Ascending aorta (tissue), 2 donors: ENCODE data around the gene NUP153. TPM values are rescaled to one million over a fixed set of nuclear protein-coding genes. Genes with fewer than 3 reads are reported as not detected.
"Not testable (repeated sequence)": the region's sequence is repeated elsewhere in the genome, so short reads cannot be mapped to it uniquely, and the experiment has no call there.

Source experiments
- DNase-seq, 2 donors: peaks; one replicate each; pipeline ENCODE4 v3.0.0-alpha.2; 2019; ENCODE audit warnings: low spot score in 2 of 2
- H3K27ac ChIP-seq, 2 donors: fragments of 200-600 bp; sonication (generic); one replicate each; pipeline ENCODE4 v1.5.1; 2016 to 2017; ENCODE audit warnings: mild to moderate bottlenecking in 1 of 2
- H3K27me3 ChIP-seq: fragments of 200-600 bp; sonication (generic); one replicate; pipeline ENCODE4 v1.5.1; 2017
- H3K36me3 ChIP-seq, 2 donors: fragments of 200-600 bp; sonication (generic); one replicate each; pipeline ENCODE4 v1.5.1; 2016
- H3K4me1 ChIP-seq, 2 donors: fragments of 200-600 bp; sonication (generic); one replicate each; pipeline ENCODE4 v1.5.1; 2016 to 2017; ENCODE audit warnings: mild to moderate bottlenecking in 1 of 2
- H3K4me3 ChIP-seq, 2 donors: fragments of 200-600 bp; sonication (generic); one replicate each; pipeline ENCODE4 v1.5.1; 2016 to 2017; ENCODE audit warnings: mild to moderate bottlenecking in 1 of 2
- H3K9me3 ChIP-seq, 2 donors: fragments of 200-600 bp; sonication (generic); one replicate each; pipeline ENCODE4 v1.5.1; 2016
- intact Hi-C: fragments of 100-400 bp; cut with DNase I; formaldehyde crosslinking; loops from one replicate; pipeline ENCODE4 v1.15.1; 2023
- total RNA-seq: library from RNA; depleted of rRNA; stranded (reverse); fragments of >200 nt; gene quantifications from one replicate; pipeline ENCODE4 v1.1.0, GENCODE V29; 2016
- TF ChIP-seq, protein P1 (sequence below), 3 experiments: fragments of 200-600 bp in 2 of 3; fragments of 450-650 bp in 1 of 3; sonication (generic) in 2 of 3; IDR thresholded peaks; one replicate each; pipeline ENCODE4 v1.5.1; 2016 to 2019; ENCODE audit warnings: antibody characterized with exemption in 3 of 3, mild to moderate bottlenecking in 1 of 3, moderate library complexity in 1 of 3

Gene NUP153
- total RNA-seq, 1 donor from 2014 or later: 11.8 TPM

DNA sequence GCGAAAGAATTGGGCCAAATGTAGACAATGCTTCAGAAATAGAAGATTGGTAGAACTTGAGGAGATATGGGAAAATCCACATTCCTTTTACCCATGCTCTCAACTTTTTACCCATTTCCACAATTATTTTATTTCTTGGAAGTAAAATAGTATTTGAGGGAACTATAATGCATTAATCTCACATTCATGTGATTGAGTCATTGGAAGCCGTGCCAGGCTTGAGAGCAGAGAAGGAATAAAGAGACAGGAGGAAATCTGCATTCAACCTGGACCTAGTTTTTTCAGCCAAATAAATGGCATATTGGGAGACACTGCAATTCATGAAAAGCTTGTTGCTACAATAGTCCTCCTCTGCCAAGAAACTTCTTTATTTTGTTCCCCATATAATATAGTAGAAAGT is 2.8 kb upstream of the NUP153 start:
- no peak for DNase-seq
- Histone ChIP-seq H3K36me3 (no peaks in the 10 kb centered on the region), H3K9me3 (no peaks in the 10 kb centered on the region), H3K4me3 (no peak overlapping the region), H3K4me1 (peaks cover 0 to 5% of the 10 kb centered on the region in 2 donors), H3K27me3 (no peaks in the 10 kb centered on the region), H3K27ac (no peak overlapping the region)
- intact Hi-C loops: loop anchor here (5.0 to 10.0 kb wide), 3 partner anchors 72 to 315 kb away; partner anchors contain the start of genes CAP2 and KIF13A
- TF ChIP-seq, protein P1, sequence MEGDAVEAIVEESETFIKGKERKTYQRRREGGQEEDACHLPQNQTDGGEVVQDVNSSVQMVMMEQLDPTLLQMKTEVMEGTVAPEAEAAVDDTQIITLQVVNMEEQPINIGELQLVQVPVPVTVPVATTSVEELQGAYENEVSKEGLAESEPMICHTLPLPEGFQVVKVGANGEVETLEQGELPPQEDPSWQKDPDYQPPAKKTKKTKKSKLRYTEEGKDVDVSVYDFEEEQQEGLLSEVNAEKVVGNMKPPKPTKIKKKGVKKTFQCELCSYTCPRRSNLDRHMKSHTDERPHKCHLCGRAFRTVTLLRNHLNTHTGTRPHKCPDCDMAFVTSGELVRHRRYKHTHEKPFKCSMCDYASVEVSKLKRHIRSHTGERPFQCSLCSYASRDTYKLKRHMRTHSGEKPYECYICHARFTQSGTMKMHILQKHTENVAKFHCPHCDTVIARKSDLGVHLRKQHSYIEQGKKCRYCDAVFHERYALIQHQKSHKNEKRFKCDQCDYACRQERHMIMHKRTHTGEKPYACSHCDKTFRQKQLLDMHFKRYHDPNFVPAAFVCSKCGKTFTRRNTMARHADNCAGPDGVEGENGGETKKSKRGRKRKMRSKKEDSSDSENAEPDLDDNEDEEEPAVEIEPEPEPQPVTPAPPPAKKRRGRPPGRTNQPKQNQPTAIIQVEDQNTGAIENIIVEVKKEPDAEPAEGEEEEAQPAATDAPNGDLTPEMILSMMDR (IDR thresholded peaks at IDR 0.05): no peak

DNA sequence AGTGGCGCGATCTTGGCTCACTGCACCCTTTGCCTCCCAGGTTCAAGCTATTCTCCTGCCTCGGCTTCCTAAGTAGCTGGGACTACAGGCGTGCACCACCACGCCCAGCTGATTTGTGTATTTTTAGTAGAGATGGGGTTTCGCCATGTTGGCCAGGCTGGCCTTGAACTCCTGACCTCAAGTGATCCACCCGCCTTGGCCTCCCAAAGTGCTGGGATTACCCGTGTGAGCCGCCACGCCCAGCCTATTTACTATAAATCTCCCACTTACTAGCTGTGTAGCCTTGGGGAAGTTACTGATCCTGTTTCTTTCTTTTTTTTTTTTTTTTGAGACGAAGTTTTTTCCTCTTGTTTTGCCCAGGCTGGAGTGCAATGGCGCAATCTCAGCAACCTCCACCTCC is 1.3 kb upstream of the NUP153 start:
- H3K27me3 ChIP-seq, H3K4me3 ChIP-seq, DNase-seq, H3K36me3 ChIP-seq, H3K27ac ChIP-seq, H3K9me3 ChIP-seq: not testable (repeated sequence)
- intact Hi-C loops: loop anchor here (5.0 to 10.0 kb wide), 3 partner anchors 71 to 313 kb away; partner anchors contain the start of genes CAP2 and KIF13A
- peaks cover 5 to 14% of the 10 kb centered on the region in 2 donors for H3K4me1 ChIP-seq

DNA sequence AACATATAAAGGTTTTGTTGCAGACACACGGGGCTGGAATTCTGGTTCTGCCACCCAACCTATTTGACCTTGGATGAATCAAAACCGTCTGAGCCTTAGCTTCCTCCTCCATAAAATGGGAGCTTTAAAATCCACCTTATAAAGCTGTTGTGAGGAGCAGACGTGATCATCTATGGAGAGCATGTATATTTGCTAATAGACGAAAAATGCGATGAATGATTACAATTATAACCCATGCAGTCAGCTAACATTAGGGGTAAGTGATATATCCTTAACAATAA is 586 bp upstream of the NUP153 start:
- Histone ChIP-seq H3K9me3 (no peaks in the 10 kb centered on the region), H3K4me3 (peak overlapping the region; percentile 79 to 100), H3K27ac (peak overlapping the region; percentile 99 to 100), H3K4me1 (peaks cover 5 to 18% of the 10 kb centered on the region in 2 donors), H3K36me3 (no peaks in the 10 kb centered on the region), H3K27me3 (no peaks in the 10 kb centered on the region)
- no peak for DNase-seq
- TF ChIP-seq, protein P1 (IDR thresholded peaks at IDR 0.05): no peak
- intact Hi-C loops: loop anchor here (5.0 to 10.0 kb wide), 3 partner anchors 70 to 313 kb away; partner anchors contain the start of genes CAP2 and KIF13A

DNA sequence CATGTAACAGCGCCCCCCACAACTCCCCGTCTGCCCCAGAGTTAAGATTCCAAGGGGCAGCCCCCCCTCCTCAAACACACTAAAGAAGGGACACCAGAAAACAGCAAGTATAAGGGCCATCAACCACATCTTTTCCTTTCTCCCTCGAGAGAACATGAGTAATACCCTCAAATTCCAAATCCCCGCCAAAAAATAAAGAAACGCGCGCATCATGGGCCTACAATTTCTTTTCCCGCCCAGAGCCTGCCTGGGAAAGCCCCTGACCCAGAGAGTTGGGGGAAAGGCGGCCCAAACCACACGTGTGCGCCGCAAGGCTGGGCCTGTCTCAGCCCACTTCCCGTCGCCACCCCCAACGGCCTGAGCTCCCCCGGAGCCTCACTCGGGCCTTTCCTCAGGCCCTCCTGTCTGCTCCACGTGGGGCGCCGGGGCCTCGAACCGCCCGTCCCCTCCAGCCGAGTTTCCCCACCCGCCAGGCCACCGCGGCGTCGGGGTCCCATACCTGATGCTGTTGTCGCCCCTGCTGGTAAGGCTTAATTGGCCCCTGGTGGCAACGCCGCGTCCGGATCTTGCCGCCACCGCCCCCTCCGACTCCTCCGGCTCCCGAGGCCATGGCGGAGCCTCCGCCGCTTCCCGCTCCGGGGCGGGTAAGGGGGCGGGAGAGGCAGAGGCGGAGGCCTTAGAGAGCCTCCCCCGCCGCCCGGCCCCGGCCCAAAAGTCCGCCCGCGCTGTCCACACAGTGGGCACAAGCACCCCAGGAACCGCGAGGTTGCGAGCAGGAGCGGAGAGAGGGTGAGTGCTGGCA is 746 bp downstream of the NUP153 start:
- peak in 1 of 2 donors; percentile 82 for DNase-seq
- peak overlapping the region; percentile 99 to 100 for H3K27ac ChIP-seq
- peak overlapping the region; percentile 79 to 100 for H3K4me3 ChIP-seq
- no peaks in the 10 kb centered on the region for H3K9me3 ChIP-seq
- TF ChIP-seq, protein P1 (IDR thresholded peaks at IDR 0.05): no peak
- H3K4me1 ChIP-seq: peaks cover 5 to 18% of the 10 kb centered on the region in 2 donors
- no peaks in the 10 kb centered on the region for H3K36me3 ChIP-seq
- intact Hi-C loops: loop anchor here (1.0 to 10.0 kb wide), 5 partner anchors 69 to 449 kb away; partner anchors contain the start of genes CAP2, FAM8A1, KDM1B and KIF13A
- H3K27me3 ChIP-seq: no peaks in the 10 kb centered on the region

DNA sequence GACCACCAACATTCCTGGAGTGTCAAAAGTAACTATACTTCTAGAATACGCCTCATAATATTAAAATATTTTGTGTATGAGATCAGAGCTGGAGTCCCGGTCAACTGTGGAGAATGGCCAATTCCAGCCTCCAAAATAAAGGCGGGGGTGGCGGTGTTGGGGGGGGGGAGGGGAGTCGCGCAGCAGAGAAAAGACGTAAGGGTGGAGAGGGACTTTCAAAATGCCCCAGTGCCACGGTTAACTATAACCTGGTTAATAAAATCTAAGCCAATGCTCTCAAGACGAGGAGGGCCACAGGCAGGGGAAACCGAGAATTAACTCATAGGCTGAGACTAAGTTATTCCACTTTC is 1.3 kb downstream of the NUP153 start:
- peak in 1 of 2 donors; percentile 79 for DNase-seq
- Histone ChIP-seq H3K4me1 (peaks cover 5 to 18% of the 10 kb centered on the region in 2 donors), H3K27ac (peak overlapping the region; percentile 99 to 100), H3K36me3 (no peaks in the 10 kb centered on the region), H3K27me3 (no peaks in the 10 kb centered on the region), H3K4me3 (peak overlapping the region; percentile 79 to 100), H3K9me3 (no peaks in the 10 kb centered on the region)
- intact Hi-C loops: loop anchor here (5.0 to 10.0 kb wide), 3 partner anchors 68 to 311 kb away; partner anchors contain the start of genes CAP2 and KIF13A
- TF ChIP-seq, protein P1 (IDR thresholded peaks at IDR 0.05): no peak

DNA sequence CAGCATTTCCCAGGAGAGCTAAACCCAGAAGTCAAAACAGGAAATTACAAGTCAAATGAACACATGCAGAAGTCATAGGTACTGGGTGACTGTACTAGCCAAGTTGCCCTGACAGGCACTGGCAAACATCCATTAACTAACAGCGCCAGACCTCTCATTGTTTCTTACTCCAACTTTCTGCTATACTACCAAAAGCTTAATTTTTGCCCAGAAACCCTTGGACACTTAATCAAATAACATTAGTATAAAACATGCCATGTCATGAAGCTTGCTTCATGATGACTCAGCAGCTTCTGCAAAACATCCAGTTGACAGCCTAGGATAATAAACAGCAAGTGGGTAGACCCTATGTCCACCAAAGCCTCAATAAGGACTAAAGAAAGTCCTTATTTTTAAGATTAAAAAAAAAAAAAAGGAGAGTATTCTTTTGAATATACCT is 3.5 kb downstream of the NUP153 start:
- DNase-seq: peak in 1 of 2 donors; percentile 71
- no peaks in the 10 kb centered on the region for H3K36me3 ChIP-seq
- peaks cover 5 to 18% of the 10 kb centered on the region in 2 donors for H3K4me1 ChIP-seq
- H3K27ac ChIP-seq: peak overlapping the region; percentile 62 to 99
- no peaks in the 10 kb centered on the region for H3K9me3 ChIP-seq
- TF ChIP-seq, protein P1 (IDR thresholded peaks at IDR 0.05): no peak
- intact Hi-C loops: loop anchor here (10.0 kb wide), 2 partner anchors 282 to 308 kb away; partner anchors contain the start of genes CAP2 and KIF13A
- no peaks in the 10 kb centered on the region for H3K27me3 ChIP-seq
- H3K4me3 ChIP-seq: no peak overlapping the region
